GM21381 (cell line): ENCODE results near the gene FPR2.
"Not testable (repeated sequence)": the region's sequence is repeated elsewhere in the genome, so short reads cannot be mapped to it uniquely, and the experiment has no call there.

Source experiments
- ATAC-seq: cut with Tn5 transposase; IDR thresholded peaks from one replicate; pipeline ENCODE4 v1.9.1; 2021; ENCODE audit warnings: mild to moderate bottlenecking, moderate library complexity; ENCODE audit not compliant: unreplicated experiment

FPR2 gene

DNA sequence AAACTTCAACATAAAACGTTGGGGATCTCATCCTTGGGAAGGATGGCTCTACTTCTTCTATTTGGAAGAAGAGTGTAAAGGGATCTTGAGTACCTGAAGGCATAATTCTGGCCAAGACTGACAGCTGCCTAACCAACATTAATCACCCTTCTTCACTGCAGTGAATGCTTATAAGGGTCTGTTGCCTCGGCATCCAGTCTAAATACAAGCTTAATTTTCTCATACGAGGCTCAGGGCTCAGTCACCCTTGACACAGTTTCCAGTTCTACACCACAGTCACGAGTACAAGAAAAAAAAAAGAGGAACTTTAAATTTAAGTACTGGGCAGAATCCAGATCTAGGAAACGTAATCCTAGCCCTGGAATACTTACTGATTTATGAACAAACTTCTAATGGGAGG is 43.0 kb downstream of the FPR2 start:
- no peak for ATAC-seq

DNA sequence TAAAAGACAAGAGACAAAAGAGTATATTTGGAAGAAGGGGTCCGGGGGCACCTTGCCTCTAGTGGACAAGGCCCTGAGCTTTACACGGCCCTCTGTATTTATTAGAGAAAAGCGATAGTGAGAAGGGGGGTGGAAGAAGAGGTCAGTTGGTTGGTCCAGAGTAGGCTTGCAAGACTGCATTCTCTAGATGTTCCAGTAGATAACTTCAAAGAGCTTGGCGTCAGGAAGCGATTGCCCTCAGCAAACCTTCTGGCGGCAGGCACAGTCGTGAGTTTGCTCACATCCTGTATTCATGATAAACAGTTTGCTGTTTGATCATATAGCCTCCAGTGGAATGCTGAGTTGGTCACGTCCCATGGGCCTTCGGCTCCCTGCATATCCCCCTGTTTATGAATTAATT is 43.8 kb downstream of the FPR2 start:
- ATAC-seq = not testable (repeated sequence)

DNA sequence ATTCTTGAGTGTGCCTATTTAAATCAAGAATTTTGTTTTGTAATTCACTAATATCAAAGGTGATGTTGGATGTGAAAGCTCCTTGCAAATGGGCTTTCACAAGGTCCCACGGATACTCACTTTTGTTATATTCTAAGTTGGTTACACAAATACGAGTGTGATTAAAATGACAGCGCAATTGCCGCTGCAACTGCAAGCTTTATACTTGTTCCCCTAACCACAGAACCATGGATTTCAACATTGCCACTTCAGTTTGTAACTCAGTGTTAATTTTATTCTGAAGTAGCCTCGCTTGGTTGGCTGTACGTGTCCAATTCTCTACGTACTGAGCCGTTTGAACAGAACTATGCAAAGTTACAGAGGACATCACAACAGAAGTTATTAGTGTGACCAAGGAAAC is 44.4 kb downstream of the FPR2 start:
- not testable (repeated sequence) for ATAC-seq

DNA sequence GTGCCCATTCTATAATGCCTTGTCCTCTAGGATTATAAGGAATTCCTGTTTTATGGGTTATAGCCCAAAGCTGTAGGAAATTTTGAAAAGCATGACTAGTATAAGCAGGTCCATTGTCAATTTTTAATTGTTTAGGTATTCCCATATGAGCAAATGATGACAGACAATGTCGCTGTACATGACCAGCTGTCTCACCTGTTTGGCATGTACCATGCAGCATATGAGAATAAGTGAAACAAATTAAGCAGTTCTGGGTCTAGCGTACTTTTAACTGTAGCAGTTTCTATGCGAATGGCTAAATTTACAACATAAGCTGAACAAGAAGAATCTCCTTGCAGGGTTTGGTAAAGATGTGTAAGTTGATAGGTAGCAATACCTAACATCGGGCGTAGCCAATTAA is 45.6 kb downstream of the FPR2 start:
- ATAC-seq = not testable (repeated sequence)

DNA sequence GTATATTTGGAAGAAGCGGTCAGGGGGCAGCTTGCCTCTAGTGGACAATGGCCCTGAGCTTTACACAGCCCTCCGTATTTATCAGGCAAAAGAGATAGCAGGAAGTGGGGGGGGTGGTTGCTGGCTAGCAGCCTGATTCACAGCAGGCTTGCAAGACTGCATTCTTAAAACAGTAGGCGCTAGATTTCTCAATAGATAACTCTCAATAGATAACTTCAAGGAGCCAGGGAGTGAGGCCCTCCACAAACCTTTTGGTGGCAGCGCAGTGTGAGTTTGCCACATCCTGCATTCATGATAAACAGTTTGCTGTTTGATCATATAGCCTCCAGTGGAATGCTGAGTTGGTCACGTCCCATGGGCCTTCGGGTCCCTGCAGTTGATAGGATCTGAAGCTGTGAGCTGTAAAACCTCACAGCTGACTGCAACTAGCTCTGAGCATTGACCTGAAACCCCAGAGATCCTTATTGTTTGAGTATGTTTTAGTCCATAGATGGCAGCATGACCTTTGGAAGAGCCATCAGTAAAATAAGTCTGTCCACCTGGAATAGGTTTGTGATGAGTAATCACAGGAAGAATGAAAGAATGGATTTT is 46.2 kb downstream of the FPR2 start:
- ATAC-seq = no peak

DNA sequence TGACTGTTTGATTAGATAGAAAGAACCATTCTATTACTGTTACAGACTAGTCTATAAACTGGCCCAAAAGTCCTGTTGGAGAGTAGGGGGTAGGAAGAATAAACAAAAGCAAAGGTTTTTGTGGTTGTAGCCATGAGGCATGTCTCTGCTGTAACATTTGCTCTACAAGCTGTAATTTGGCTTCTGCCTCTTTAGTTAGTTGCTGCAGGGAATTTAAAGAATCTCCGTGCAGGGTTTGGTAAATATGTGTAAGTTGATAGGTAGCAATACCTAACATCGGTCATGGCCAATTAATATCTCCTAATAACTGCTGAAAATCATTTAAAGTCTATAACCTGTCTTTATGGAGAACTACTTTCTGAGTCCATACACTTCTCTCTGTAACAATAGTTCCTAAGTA is 46.9 kb downstream of the FPR2 start:
- ATAC-seq = no peak

DNA sequence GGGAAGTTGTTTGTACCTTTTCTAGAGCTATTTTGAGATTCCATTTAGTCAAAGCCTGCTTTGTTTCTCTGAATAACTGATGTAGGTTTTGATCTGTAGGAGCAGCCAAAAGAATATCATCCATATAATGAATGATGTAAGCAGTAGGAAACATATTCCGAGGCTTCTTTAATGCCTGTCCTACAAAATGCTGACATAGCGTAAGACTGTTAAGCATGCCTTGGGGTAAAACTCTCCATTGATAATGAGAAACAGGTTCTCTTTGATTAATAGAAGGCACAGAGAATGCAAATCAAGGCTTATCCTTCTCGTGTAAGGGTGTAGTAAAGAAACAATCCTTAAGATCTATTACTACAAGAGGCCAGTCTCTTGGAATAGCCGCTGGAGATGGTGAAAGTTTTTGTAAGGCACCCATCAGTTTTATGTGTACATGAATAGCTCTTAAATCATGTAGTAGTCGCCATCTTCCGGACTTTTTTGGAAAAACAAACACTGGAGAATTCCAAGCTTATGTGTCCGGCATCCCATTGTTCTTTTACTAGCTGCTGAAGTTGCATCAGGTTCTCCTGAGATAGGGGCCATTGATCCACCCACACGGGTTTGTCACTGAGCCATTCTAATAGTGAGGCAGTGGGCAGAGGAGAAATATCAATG is 47.5 kb downstream of the FPR2 start:
- ATAC-seq = no peak

DNA sequence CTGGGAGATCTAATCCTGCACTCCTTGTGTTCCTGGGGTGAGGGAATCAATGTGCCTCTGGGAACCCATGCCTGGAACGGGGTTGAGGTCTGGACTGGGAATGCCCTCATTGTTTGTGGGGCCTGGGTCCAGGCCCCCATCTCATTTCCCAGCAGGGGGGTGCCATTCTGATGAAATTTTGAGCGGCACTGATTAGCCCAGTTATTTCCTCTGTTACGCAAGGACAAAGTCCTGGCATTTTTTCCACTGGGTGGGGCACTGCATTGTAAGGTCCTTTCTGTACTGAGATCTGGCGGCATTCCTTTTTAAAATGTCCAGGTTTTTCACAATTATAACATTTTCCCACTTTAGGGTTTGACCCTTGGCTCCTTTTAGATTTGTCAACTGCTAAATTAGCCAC is 48.8 kb downstream of the FPR2 start:
- no peak for ATAC-seq

DNA sequence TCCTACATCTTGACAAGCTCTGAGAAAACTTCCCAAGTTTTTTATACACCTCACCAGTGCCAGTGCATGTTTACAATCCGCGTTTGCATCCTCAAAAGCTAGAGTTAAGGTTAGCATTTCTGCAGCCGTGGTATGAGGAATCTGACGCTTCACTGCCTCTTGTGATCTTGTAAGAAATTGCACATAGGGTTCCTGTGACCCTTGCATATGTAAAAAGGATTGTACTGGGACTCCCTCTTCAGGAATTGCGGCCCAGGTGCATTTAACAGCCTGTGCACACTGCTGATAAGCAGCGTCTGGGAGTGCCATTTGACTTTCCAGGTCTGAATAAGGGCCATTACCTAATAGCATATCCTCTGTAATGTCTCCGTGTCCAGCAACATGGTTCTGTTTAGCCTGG is 49.2 kb downstream of the FPR2 start:
- ATAC-seq = no peak

DNA sequence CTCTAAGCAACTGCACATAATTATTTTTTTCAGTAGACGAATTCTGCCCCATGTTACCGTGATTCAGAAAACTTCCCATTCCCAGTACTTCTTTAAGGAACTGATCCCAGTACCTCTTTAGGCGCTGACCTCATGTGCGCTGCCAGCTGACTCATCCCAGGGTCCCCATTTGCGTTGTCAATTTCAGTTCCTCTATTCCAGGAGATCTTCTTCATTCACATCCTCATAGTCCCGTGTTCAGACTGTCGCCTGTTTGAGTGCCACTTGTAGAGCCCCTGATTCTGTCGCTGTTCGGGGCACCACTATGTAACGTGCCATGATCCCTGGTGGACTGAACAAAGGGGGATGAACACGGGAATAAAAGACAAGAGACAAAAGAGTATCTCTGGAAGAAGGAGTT is 50.4 kb downstream of the FPR2 start:
- ATAC-seq = no peak

DNA sequence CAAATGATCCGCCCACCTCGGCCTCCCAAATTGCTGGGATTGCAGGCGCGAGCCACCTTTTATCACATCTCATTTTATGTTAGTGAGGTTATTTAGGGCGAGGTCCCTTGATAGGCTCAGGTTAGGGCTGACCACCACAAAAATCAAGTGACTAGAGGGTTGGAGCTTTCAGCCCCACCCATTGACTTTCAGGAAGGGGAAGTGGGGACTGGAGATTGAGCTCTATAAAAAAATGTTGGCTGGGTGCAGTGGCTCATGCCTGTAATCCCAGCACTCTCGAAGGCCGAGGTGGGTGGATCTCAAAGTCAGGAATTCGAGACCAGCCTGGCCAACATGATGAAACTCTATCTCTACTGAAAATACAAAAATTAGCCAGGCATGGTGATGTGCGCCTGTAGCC is 54.1 kb downstream of the FPR2 start:
- no peak for ATAC-seq

DNA sequence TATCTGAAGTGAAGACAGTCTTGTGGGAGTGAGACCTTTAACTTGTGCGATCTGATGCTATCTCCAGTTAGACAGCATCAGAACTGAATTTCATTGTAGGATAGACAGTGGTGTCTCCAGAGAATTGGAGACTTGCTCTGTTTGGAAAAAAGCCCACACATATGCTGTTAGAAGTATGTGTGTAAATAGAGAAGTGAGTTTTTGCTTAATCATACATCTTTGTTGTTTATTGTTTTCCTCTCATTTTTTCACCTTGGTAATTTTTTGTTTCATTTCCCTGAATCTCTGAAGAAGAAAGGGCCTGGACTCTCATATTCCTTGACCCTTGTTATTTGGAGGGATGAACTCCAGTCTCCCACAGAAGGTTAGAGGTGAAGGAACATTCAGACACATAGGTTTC is 55.7 kb downstream of the FPR2 start:
- no peak for ATAC-seq

DNA sequence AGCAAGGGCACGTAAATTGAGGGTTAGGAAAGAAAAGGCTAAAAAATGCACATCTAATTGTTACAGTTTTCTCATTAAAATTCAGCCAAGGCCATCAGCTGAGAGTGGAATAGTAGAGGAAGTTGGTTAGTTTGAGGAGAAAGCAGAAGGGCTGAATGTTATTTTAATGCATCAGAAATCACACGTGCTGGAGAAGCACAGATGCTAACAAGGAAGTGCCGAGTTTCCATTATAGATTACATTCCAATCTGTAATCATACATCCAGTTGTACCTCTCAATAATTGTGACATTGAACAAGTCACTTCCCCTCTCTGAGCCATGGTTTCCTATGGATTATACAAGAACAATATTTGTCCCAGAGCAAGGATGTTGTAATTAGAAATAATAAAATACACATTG is 59.0 kb downstream of the FPR2 start:
- ATAC-seq = no peak
